Breast epithelium (tissue), 4 donors: Measurements from ENCODE around the gene COMMD9. TPM values are rescaled to one million over a fixed set of nuclear protein-coding genes. Genes with fewer than 3 reads are reported as not detected.
"Not testable (repeated sequence)": the region's sequence is repeated elsewhere in the genome, so short reads cannot be mapped to it uniquely, and the experiment has no call there.

Source experiments
- DNase-seq, 2 donors: peaks; one replicate each; pipeline ENCODE4 v3.0.0-alpha.2; 2019; ENCODE audit warnings: low spot score in 2 of 2
- H3K27ac ChIP-seq, 2 donors: fragments of 200-600 bp; sonication (generic) in 1 of 2; one replicate each; pipeline ENCODE4 v1.5.1; 2016 to 2019; ENCODE audit warnings: mild to moderate bottlenecking in 1 of 2
- H3K27me3 ChIP-seq, 2 donors: fragments of 200-600 bp; sonication (generic) in 1 of 2; one replicate each; pipeline versions ENCODE4 v1.5.1 to v1.6.0; 2017 to 2019; ENCODE audit warnings: control low read depth in 1 of 2, mild to moderate bottlenecking in 1 of 2
- H3K36me3 ChIP-seq: fragments of 200-600 bp; one replicate; pipeline ENCODE4 v1.5.1; 2019
- H3K4me1 ChIP-seq, 2 donors: fragments of 200-600 bp; sonication (generic); one replicate each; pipeline ENCODE4 v1.5.1; 2016 to 2019; ENCODE audit warnings: control low read depth in 1 of 2
- H3K4me3 ChIP-seq, 3 donors: fragments of 200-600 bp; sonication (generic); 1 replicate in 2 of 3; 2 replicates in 1 of 3; pipeline ENCODE4 v1.5.1; 2016 to 2019; ENCODE audit warnings: mild to moderate bottlenecking in 3 of 3, moderate library complexity in 2 of 3
- H3K9me3 ChIP-seq, 2 donors: fragments of 200-600 bp; sonication (generic) in 1 of 2; one replicate each; pipeline ENCODE4 v1.5.1; 2016 to 2019; ENCODE audit warnings: control low read depth in 1 of 2
- POLR2A ChIP-seq: fragments of 450-650 bp; IDR thresholded peaks from one replicate; pipeline ENCODE4 v1.6.1; 2016; ENCODE audit warnings: antibody characterized with exemption, mild to moderate bottlenecking, moderate library complexity
- POLR2AphosphoS5 ChIP-seq, 3 donors: sonication (generic); formaldehyde crosslinking; IDR thresholded peaks; one replicate each; pipeline ENCODE4 v1.6.1; 2017; ENCODE audit warnings: antibody characterized with exemption in 3 of 3
- intact Hi-C: fragments of 100-400 bp; cut with DNase I; formaldehyde crosslinking; loops from one replicate; pipeline ENCODE4 v1.15.1; 2023; ENCODE audit warnings: low total_unique reads
- total RNA-seq, 3 donors: library from RNA; depleted of rRNA; stranded (reverse); fragments of >200 nt; gene quantifications; one replicate each; pipeline ENCODE4 v1.1.0, GENCODE V29; 2016
- TF ChIP-seq, protein P1 (sequence below), 3 donors: fragments of 450-650 bp; IDR thresholded peaks; one replicate each; pipeline ENCODE4 v1.5.1; 2016 to 2017; ENCODE audit warnings: antibody characterized with exemption in 3 of 3, mild to moderate bottlenecking in 3 of 3, moderate library complexity in 3 of 3

Gene COMMD9
- total RNA-seq, 3 donors from 2014 or later, result 38.3 to 61.6 (median 53.6) TPM

DNA sequence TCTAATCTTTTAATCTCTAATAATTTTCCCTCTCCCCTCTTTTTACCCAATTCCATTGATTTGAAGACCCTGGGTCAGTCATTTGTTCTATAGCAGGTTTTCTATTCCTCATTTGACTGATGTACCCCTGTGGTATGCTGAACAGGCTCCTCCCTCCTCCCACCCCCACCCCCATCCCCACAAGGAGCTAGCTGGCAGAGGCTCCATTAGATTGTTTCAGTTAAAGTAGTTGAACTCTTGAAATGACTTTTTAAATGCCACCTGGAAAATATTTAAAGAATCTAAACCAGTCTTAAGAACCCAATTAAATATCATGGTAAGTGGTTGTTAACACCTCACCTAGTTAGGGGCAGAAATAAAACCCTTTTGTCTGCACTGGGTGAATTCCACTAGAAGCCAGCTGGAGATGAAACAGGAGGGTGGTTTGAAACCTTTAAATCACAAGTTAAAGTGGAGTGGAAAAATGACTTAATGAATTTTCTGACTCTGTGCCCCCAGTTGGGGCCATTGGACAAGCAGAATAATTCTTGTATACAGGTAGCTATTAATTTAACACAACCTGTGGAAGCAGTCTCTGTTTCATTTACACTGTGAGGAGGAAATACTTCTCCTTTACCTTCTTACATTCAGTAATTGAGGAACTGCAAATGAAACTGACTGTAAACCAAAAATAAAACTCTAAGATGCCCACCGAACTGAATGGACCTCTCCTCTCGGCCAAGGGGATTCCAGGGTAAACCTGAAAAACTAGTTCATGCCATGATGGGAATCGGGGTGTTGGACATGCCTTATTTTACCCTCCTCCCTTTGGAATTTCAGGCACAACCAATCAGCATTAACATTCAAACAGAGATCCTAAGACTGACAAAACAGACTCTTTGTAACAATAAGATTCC, 37.5 kb upstream of the COMMD9 start:
- intact Hi-C loops, result no loop called here
- no peak for TF ChIP-seq POLR2AphosphoS5 (IDR thresholded peaks at IDR 0.05)
- TF ChIP-seq POLR2A, result no peak
- TF ChIP-seq, protein P1, sequence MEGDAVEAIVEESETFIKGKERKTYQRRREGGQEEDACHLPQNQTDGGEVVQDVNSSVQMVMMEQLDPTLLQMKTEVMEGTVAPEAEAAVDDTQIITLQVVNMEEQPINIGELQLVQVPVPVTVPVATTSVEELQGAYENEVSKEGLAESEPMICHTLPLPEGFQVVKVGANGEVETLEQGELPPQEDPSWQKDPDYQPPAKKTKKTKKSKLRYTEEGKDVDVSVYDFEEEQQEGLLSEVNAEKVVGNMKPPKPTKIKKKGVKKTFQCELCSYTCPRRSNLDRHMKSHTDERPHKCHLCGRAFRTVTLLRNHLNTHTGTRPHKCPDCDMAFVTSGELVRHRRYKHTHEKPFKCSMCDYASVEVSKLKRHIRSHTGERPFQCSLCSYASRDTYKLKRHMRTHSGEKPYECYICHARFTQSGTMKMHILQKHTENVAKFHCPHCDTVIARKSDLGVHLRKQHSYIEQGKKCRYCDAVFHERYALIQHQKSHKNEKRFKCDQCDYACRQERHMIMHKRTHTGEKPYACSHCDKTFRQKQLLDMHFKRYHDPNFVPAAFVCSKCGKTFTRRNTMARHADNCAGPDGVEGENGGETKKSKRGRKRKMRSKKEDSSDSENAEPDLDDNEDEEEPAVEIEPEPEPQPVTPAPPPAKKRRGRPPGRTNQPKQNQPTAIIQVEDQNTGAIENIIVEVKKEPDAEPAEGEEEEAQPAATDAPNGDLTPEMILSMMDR (IDR thresholded peaks at IDR 0.05), result no peak
- H3K36me3 ChIP-seq, result no peaks in the 10 kb centered on the region

DNA sequence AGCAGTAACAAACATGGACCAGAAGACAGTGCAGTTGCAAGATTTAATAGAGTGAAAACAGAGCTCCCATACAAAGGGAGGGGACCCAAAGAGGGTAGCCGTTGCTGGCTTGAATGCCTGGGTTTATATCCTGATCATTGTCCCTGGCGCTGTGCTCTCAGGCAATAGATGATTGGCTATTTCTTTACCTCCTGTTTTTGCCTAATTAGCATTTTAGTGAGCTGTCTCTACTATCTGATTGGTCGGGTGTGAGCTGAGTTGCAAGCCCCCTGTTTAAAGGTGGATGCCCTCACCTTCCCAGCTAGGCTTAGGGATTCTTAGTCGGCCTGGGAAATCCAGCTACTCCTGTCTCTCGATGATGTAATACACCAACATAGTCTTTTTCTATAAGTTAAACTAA, 36.2 kb upstream of the COMMD9 start:
- intact Hi-C loops, H3K36me3 ChIP-seq, H3K9me3 ChIP-seq, H3K4me1 ChIP-seq, DNase-seq, H3K4me3 ChIP-seq, H3K27ac ChIP-seq, H3K27me3 ChIP-seq: not testable (repeated sequence)

More for the DNA sequence above, 37.5 kb upstream of the COMMD9 start:
- Histone ChIP-seq H3K4me1 (no peaks in the 10 kb centered on the region), H3K27me3 (no peaks in the 10 kb centered on the region), H3K27ac (no peak overlapping the region), H3K9me3 (no peaks in the 10 kb centered on the region), H3K4me3 (no peak overlapping the region)
- no peak for DNase-seq

- H3K27ac ChIP-seq, intact Hi-C loops, DNase-seq: not testable (repeated sequence)
Measured at GRCh38 chr11:36324956-36325355, 35.7 kb upstream of the COMMD9 start.

DNA sequence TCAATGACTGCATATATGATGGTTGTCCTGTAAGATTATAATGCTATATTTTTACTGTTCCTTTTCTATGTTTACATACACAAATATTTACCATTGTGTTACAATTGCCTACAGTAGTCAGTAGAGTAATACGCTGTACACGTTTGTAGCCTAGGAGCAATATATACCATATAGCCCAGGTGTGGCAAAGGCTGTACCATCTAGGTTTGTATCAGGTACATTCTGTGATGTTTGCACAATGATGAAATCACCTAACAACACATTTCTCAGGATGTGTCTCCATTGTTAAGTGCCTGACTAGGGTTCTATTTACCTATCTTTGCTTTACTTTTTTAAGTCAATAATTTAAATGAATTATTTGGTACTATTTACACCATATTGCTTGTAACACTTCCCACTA, 28.8 kb upstream of the COMMD9 start:
- Histone ChIP-seq H3K27ac (no peak overlapping the region), H3K36me3 (no peaks in the 10 kb centered on the region), H3K9me3 (no peaks in the 10 kb centered on the region), H3K27me3 (no peaks in the 10 kb centered on the region), H3K4me1 (no peaks in the 10 kb centered on the region), H3K4me3 (no peak overlapping the region)
- TF ChIP-seq, protein P1 (IDR thresholded peaks at IDR 0.05), result no peak
- TF ChIP-seq POLR2AphosphoS5 (IDR thresholded peaks at IDR 0.05) (no peak), POLR2A (no peak)
- intact Hi-C loops, result no loop called here
- DNase-seq, result no peak

More at GRCh38 chr11:36324956-36325355, 35.7 kb upstream of the COMMD9 start:
- H3K36me3 ChIP-seq, H3K27me3 ChIP-seq, H3K9me3 ChIP-seq, H3K4me3 ChIP-seq, H3K4me1 ChIP-seq: not testable (repeated sequence)

DNA sequence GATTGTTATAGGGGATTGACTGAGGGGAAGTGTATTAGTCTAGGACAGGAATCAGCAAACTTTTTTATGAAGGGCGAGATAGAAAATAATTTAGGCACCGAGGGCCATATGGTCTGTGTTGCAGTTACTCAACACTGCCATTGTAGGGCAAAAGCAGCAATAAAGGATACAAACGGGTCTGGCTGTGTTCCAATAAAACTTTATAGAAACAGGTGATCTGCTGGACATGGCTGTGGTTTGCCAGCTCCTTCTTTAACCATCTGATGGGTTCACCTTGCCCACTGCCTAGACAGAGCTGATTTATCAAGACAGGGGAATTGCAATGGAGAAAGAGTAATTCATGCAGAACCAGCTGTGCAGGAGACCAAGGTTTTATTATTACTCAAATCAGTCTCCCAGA, 26.8 kb upstream of the COMMD9 start:
- H3K4me3 ChIP-seq, result no peak overlapping the region
- TF ChIP-seq POLR2AphosphoS5 (IDR thresholded peaks at IDR 0.05), result no peak
- TF ChIP-seq, protein P1 (IDR thresholded peaks at IDR 0.05), result no peak
- TF ChIP-seq POLR2A, result no peak
- H3K27ac ChIP-seq, result no peak overlapping the region
- no peaks in the 10 kb centered on the region for H3K4me1 ChIP-seq
- H3K27me3 ChIP-seq, result no peaks in the 10 kb centered on the region
- no peak for DNase-seq
- H3K9me3 ChIP-seq, result no peaks in the 10 kb centered on the region
- H3K36me3 ChIP-seq, result no peaks in the 10 kb centered on the region
- intact Hi-C loops, result no loop called here

DNA sequence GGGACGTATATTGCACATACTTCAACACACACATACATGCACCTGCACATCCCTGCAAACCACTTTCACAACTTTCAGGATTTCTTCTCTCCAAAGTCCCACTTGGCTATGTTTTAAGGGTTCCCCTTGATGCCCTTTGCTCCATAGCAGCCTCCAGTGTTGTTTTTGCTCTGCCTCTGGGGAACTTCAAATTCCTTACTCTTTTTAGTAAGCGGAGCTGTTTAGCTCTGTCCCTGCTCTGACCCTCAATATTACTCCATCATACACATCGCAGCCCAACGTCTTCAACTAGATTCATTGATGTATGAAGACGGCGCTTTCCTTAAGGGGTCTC, 25.2 kb upstream of the COMMD9 start:
- Histone ChIP-seq H3K9me3 (no peaks in the 10 kb centered on the region), H3K36me3 (no peaks in the 10 kb centered on the region)

More for the DNA sequence above, 25.2 kb upstream of the COMMD9 start:
- TF ChIP-seq POLR2A (no peak), POLR2AphosphoS5 (IDR thresholded peaks at IDR 0.05) (no peak)
- TF ChIP-seq, protein P1 (IDR thresholded peaks at IDR 0.05), result no peak
- H3K27ac ChIP-seq, result no peak overlapping the region
- intact Hi-C loops, result no loop called here
- no peak overlapping the region for H3K4me3 ChIP-seq
- no peaks in the 10 kb centered on the region for H3K4me1 ChIP-seq
- no peaks in the 10 kb centered on the region for H3K27me3 ChIP-seq
- no peak for DNase-seq
